NT2/D1 (cell line): ENCODE data around the gene ESRRB.
"Not testable (repeated sequence)": the region's sequence is repeated elsewhere in the genome, so short reads cannot be mapped to it uniquely, and the experiment has no call there.

Experiments
- DNase-seq: peaks from one replicate; pipeline ENCODE4 v3.0.0-alpha.2; 2011; ENCODE audit warnings: low read depth, low spot score
- H3K27me3 ChIP-seq: 2 replicates; pipeline ENCODE4 v1.6.0; 2011; ENCODE audit warnings: mild to moderate bottlenecking; ENCODE audit not compliant: insufficient read length, insufficient read depth
- H3K36me3 ChIP-seq: 2 replicates; pipeline ENCODE4 v1.6.1; 2011; ENCODE audit warnings: mild to moderate bottlenecking, low read length, mixed read lengths; ENCODE audit not compliant: insufficient read depth, insufficient read length
- H3K4me1 ChIP-seq: 2 replicates; pipeline ENCODE4 v1.5.1; 2011; ENCODE audit not compliant: insufficient read depth, insufficient read length
- H3K4me3 ChIP-seq: 2 replicates; pipeline ENCODE4 v1.5.1; 2011; ENCODE audit warnings: low read depth; ENCODE audit not compliant: insufficient read length
- H3K9ac ChIP-seq: 2 replicates; pipeline ENCODE4 v1.6.0; 2011; ENCODE audit warnings: low read depth; ENCODE audit not compliant: insufficient read length
- H3K9me3 ChIP-seq: 2 replicates; pipeline ENCODE4 v1.5.1; 2011; ENCODE audit warnings: mild to moderate bottlenecking, low read length; ENCODE audit not compliant: insufficient read depth
- SUZ12 ChIP-seq: IDR thresholded peaks from 2 replicates; pipeline ENCODE4 v1.6.1; 2011; ENCODE audit not compliant: insufficient read length, insufficient read depth; ENCODE audit errors: extremely low read depth
- YY1 ChIP-seq: IDR thresholded peaks from 2 replicates; pipeline ENCODE4 v1.6.1; 2011; ENCODE audit not compliant: insufficient read length, insufficient read depth
- ZNF274 ChIP-seq: IDR thresholded peaks from 2 replicates; pipeline ENCODE4 v1.6.1; 2011; ENCODE audit warnings: mild to moderate bottlenecking, low read depth, low read length

The ESRRB gene

DNA sequence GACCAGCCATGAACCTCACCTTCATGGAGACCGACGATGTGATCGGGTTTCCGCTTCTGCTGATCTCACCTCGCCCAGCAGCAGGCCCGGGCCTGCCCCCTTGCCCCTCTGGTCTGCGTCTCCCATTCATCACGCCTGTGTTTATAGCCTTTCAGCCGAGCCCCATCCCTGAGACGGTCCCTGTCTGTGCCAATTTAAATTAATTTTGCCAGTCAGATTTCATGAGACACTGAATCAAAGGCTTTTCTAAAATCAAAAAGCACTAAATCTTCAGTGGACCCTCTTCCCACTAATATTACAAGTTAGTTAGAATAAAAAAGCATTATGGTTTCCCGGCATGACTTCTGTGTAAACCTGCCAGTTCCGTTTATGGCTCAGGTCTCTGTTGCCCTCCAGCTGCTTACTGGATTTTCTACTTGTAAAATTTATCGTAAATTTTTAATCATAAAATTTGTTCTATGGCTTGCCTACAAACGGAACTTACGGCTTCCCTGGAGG, 155.9 kb downstream of the ESRRB start:
- H3K9ac ChIP-seq, result no peak overlapping the region
- TF ChIP-seq YY1 (no peak), ZNF274 (no peak)
- DNase-seq, result no peak
- H3K36me3 ChIP-seq, result no peaks in the 10 kb centered on the region
- H3K4me3 ChIP-seq, result no peak overlapping the region
- H3K4me1 ChIP-seq, result no peaks in the 10 kb centered on the region
- no peaks in the 10 kb centered on the region for H3K9me3 ChIP-seq
- no peaks in the 10 kb centered on the region for H3K27me3 ChIP-seq

DNA sequence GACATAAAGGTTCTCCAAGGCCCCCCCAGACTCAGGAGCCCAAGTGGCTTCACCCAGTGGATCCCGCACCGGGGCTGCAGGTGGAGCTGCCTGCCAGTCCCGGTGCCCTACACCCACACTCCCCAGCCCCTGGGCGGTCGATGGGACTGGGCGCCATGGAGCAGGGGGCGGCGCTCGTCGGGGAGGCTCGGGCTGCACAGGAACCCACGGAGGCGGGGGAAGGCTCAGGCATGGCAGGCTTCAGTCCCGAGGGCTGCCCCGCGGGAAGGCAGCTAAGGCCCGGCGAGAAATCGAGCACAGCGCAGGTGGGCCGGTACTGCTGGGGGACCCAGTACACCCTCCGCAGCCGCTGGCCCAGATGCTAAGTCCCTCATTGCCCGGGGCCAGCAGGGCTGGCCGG, 160.7 kb downstream of the ESRRB start:
- H3K27me3 ChIP-seq, H3K36me3 ChIP-seq, H3K4me3 ChIP-seq, DNase-seq, H3K9me3 ChIP-seq, H3K4me1 ChIP-seq, H3K9ac ChIP-seq: not testable (repeated sequence)

DNA sequence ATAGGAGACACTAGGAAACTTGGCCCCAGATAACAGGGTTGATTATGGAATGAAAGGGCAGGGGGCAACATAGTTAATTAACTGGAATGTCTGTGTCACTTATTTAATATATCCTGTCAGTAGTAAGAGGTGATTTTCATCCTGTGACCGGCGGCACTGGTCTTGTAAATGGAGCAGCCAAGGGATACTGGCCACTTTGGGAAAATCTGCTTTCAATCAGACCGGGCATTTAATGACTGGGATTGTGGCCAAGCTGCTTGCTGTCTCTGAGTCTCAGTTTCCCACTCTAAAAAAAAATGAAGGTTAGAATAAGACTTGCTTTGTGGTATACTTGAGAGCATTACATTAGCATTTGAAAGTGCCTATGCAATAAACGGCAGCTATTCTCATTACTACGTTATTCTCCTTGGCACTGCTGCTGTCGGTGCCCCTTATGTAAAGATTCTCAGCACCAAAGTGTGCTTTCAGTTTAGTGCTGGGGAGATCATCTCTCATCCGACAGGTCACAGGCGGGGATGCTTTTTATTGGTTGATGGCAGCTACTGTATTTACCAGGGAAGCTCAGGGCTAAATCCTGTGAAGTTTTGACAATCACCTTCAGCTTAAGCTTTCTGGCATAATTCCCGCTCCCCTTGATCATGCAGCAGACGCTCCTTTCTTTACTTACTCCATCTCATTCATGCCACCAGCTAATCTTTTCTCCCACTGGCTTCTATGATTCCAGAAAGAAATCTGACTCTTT, 162.1 kb downstream of the ESRRB start:
- H3K36me3 ChIP-seq, result no peaks in the 10 kb centered on the region
- H3K9ac ChIP-seq, result no peak overlapping the region
- no peak overlapping the region for H3K4me3 ChIP-seq
- H3K9me3 ChIP-seq, result no peaks in the 10 kb centered on the region
- no peaks in the 10 kb centered on the region for H3K4me1 ChIP-seq
- H3K27me3 ChIP-seq, result no peaks in the 10 kb centered on the region
- DNase-seq, result no peak
- no peak for TF ChIP-seq YY1
- TF ChIP-seq SUZ12, result no peak
- TF ChIP-seq ZNF274, result no peak

DNA sequence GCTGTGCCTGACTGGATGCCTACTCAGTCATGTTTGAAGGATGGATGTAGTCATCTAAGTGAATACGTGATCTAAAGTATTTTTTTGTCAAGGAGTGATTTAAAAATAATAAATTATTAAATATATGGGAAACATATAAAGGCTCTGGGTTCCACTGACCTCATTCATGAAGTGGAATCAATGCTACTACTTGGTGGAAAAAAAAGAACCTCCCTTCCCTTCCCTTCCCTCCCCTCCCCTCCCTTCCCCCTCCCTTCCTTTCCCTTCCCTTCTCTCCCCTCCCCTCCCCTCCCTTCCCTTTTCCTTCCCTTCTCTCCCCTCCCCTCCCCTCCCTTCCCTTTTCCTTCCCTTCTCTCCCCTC, 162.7 kb downstream of the ESRRB start:
- Histone ChIP-seq H3K4me1 (no peaks in the 10 kb centered on the region), H3K9me3 (no peaks in the 10 kb centered on the region), H3K4me3 (no peak overlapping the region), H3K27me3 (no peaks in the 10 kb centered on the region), H3K36me3 (no peaks in the 10 kb centered on the region), H3K9ac (no peak overlapping the region)
- DNase-seq, result no peak
- TF ChIP-seq SUZ12 (no peak), YY1 (no peak), ZNF274 (no peak)

DNA sequence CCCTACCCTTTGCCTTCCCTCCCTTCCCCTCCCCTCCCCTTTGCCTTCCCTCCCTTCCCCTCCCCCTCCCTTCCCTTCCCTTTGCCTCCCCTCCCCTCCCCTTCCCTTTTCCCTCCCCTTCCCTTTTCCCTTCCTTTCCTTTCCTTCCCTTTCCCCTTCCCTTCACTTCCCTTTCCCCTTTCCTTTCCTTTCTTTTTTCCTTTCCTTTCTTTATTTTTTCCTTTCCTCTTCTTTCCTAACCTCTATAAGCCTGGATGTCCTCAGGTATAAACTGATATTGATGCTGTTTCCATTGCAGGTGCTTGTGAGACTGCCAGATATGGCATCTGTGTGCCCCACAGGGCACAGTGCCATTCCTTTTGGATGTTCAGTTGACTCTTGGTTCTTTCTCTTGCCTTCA, 163.2 kb downstream of the ESRRB start:
- no peaks in the 10 kb centered on the region for H3K9me3 ChIP-seq
- H3K36me3 ChIP-seq, result no peaks in the 10 kb centered on the region
- H3K9ac ChIP-seq, result no peak overlapping the region
- no peak for TF ChIP-seq SUZ12
- TF ChIP-seq YY1, result no peak
- no peak for TF ChIP-seq ZNF274
- no peaks in the 10 kb centered on the region for H3K4me1 ChIP-seq
- H3K4me3 ChIP-seq, result no peak overlapping the region
- no peaks in the 10 kb centered on the region for H3K27me3 ChIP-seq
- DNase-seq, result no peak

DNA sequence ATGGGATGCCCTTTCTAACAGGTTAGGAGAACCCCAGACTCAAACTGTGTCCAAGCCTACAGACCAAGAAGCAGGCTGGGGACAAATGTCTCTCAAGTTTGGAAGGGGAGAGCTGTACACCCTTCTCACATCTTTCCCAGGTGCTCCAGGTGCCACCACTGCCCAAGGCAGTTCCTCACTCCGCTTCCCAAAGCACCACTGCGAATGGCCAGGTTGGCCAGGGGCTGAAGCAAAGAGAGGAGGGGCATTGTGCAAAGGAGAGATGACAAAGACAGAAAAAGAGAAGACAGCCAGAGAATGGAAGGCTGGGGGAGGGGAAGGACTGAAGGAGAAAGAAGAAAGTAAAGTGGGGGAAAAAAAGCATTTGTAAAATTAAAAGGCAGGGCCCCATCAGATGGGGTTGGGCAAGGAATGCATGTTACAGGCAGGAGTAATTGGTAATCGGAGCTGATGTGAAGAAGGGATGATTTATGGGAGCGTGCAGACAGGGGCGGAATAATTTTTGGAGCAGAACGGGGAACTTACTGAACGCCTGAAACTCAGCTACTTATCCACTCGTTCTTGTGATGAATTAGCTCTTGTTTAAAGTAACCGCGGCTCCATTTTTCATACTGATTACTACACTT, 165.8 kb downstream of the ESRRB start:
- DNase-seq, result no peak
- H3K9me3 ChIP-seq, result no peaks in the 10 kb centered on the region
- no peaks in the 10 kb centered on the region for H3K4me1 ChIP-seq
- TF ChIP-seq YY1 (no peak), ZNF274 (no peak), SUZ12 (no peak)
- H3K36me3 ChIP-seq, result no peaks in the 10 kb centered on the region
- no peaks in the 10 kb centered on the region for H3K27me3 ChIP-seq
- no peak overlapping the region for H3K9ac ChIP-seq
- H3K4me3 ChIP-seq, result no peak overlapping the region

DNA sequence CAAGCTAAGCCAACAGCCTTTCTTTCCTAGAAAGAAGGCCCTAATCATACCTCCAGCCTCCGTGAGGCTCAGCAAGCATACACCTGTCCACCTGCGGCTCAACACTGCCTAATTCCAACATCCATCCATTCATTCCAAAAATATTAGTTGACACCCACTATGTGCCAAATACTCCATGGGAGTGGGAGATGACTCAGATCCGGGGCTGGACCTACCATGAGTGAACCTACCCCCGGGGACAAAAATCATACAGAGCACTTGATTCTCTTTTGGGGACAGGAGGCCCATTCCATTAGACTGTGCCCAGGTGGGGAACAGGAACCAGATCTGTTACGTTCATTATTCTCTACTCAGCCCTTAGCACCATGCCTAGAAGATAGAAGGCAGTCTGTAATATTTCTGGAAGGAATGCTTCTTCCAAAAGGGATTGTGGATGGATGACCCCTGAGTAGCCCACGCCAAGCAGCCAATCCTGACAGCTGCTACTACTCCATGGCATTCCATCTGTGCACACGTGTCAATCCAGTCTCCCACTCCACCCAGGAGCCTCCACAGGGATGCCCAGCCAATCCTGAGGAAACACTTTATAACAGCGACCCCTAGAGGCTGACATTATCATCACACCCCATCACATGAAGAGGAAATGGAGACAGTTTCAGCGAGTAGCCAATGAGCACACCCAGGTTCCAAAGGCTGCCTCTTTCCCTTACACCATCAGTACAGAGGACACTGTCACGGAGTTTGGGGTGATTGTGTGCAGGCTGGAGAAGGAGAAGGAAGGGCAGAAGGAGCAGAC, 170.7 kb downstream of the ESRRB start:
- Histone ChIP-seq H3K9me3 (no peaks in the 10 kb centered on the region), H3K9ac (no peak overlapping the region)

More for the DNA sequence above, 170.7 kb downstream of the ESRRB start:
- Histone ChIP-seq H3K4me3 (no peak overlapping the region), H3K27me3 (no peaks in the 10 kb centered on the region), H3K36me3 (no peaks in the 10 kb centered on the region), H3K4me1 (peaks cover 2% of the 10 kb centered on the region)
- TF ChIP-seq YY1 (no peak), SUZ12 (no peak)
- no peak for DNase-seq
